Measurements from ENCODE around the gene HOXA11. TPM values are rescaled to one million over a fixed set of nuclear protein-coding genes. Genes with fewer than 3 reads are reported as not detected.

HOXA11 gene
- total and polyA plus RNA-seq, 5 donors: not detected

GRCh38 chr7:27205325-27206280, 20.6 kb upstream of the HOXA11 start:
- DNase-seq (no peak), ATAC-seq (no peak)
- WGBS: 7% methylated on average over 52 of the region's 52 CpGs
- Histone ChIP-seq H3K27ac (ENCODE audit: low read length) (no peak overlapping the region), H3K4me1 (ENCODE audit: control insufficient read depth, insufficient read depth, low read length) (peaks cover 2% of the 10 kb centered on the region), H3K4me3 (ENCODE audit: low read length) (no peak overlapping the region), H3K9me3 (ENCODE audit: control insufficient read depth, low read length) (no peaks in the 10 kb centered on the region), H3K27me3 (ENCODE audit: control insufficient read depth, insufficient read depth) (no peaks in the 10 kb centered on the region)
- intact Hi-C loops (cut with DNase I): loop anchor here in 2 of 4 donors (10.0 kb wide), 2 partner anchors 719 to 809 kb away; no protein-coding TSS in a partner anchor

GRCh38 chr7:27204851-27205322, 19.9 kb upstream of the HOXA11 start:
- no peak overlapping the region for H3K4me3 ChIP-seq (ENCODE audit: low read length)
- H3K27ac ChIP-seq (ENCODE audit: low read length): no peak overlapping the region
- ATAC-seq: no peak
- H3K27me3 ChIP-seq (ENCODE audit: control insufficient read depth, insufficient read depth): no peaks in the 10 kb centered on the region
- H3K9me3 ChIP-seq (ENCODE audit: control insufficient read depth, low read length): no peaks in the 10 kb centered on the region
- WGBS: 3% methylated on average over 41 of the region's 41 CpGs
- DNase-seq: peak in 1 of 3 donors; percentile 55
- peaks cover 2% of the 10 kb centered on the region for H3K4me1 ChIP-seq (ENCODE audit: control insufficient read depth, insufficient read depth, low read length)
- intact Hi-C loops (cut with DNase I): loop anchor here in 2 of 4 donors (10.0 kb wide), 2 partner anchors 720 to 810 kb away; no protein-coding TSS in a partner anchor

DNA sequence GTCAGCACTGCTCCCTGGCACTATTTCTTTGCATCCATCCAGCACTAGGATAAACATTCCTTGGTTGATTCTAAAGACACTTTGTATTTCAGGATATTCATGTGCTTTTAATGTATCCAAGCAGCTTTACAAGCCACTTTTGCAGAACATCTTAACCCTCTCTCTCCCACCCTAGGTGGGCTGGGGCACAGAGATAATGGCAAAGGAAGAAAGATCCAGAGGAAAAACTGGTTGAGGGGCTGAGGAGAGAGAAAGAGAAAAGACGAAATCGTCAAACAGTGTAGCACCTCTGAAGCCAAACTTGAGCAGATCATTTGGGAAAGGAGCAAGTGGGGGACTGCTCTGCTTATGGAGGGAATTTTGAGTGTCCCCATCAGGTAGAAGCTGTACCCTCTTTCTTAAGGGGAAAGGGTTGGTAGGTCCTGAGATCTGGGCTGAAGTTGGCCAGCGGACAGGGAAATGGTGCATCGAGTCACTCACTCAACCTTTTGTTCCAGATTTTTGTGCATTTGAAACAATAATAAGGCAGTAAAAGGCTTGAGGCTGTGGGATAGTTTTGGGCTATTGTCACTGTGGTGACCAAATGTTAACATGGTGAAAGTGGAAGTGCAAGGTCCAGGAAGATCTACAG, 19.0 kb upstream of the HOXA11 start:
- Histone ChIP-seq H3K4me1 (ENCODE audit: control insufficient read depth, insufficient read depth, low read length) (peaks cover 2% of the 10 kb centered on the region), H3K4me3 (ENCODE audit: low read length) (no peak overlapping the region), H3K9me3 (ENCODE audit: control insufficient read depth, low read length) (no peaks in the 10 kb centered on the region), H3K27ac (ENCODE audit: low read length) (no peak overlapping the region), H3K27me3 (ENCODE audit: control insufficient read depth, insufficient read depth) (no peaks in the 10 kb centered on the region)
- 24% methylated on average over 4 of the region's 4 CpGs for WGBS
- intact Hi-C loops (cut with DNase I): loop anchor here in 2 of 4 donors (10.0 kb wide), 2 partner anchors 721 to 811 kb away; no protein-coding TSS in a partner anchor
- DNase-seq (no peak), ATAC-seq (no peak)

GRCh38 chr7:27203365-27203953, 18.4 kb upstream of the HOXA11 start:
- H3K4me3 ChIP-seq (ENCODE audit: low read length): no peak overlapping the region
- H3K27me3 ChIP-seq (ENCODE audit: control insufficient read depth, insufficient read depth): no peaks in the 10 kb centered on the region
- intact Hi-C loops (cut with DNase I): loop anchor here in 2 of 4 donors (10.0 kb wide), 2 partner anchors 721 to 811 kb away; no protein-coding TSS in a partner anchor
- peaks cover 2% of the 10 kb centered on the region for H3K4me1 ChIP-seq (ENCODE audit: control insufficient read depth, insufficient read depth, low read length)
- no peak overlapping the region for H3K27ac ChIP-seq (ENCODE audit: low read length)
- H3K9me3 ChIP-seq (ENCODE audit: control insufficient read depth, low read length): no peaks in the 10 kb centered on the region
- DNase-seq: no peak
- no peak for ATAC-seq
- 21% methylated on average over 10 of the region's 10 CpGs for WGBS

GRCh38 chr7:27202862-27203134, 17.8 kb upstream of the HOXA11 start:
- no peaks in the 10 kb centered on the region for H3K27me3 ChIP-seq (ENCODE audit: control insufficient read depth, insufficient read depth)
- intact Hi-C loops (cut with DNase I): loop anchor here in 2 of 4 donors (10.0 kb wide), 2 partner anchors 722 to 812 kb away; no protein-coding TSS in a partner anchor
- no peaks in the 10 kb centered on the region for H3K9me3 ChIP-seq (ENCODE audit: control insufficient read depth, low read length)
- no peak overlapping the region for H3K27ac ChIP-seq (ENCODE audit: low read length)
- ATAC-seq (no peak), DNase-seq (no peak)
- peaks cover 2% of the 10 kb centered on the region for H3K4me1 ChIP-seq (ENCODE audit: control insufficient read depth, insufficient read depth, low read length)
- WGBS: 15% methylated on average over 3 of the region's 3 CpGs
- no peak overlapping the region for H3K4me3 ChIP-seq (ENCODE audit: low read length)

GRCh38 chr7:27202018-27202861, 17.2 kb upstream of the HOXA11 start:
- intact Hi-C loops (cut with DNase I): loop anchor here in 2 of 4 donors (10.0 kb wide), 2 partner anchors 723 to 813 kb away; no protein-coding TSS in a partner anchor
- Histone ChIP-seq H3K4me3 (ENCODE audit: low read length) (no peak overlapping the region), H3K27me3 (ENCODE audit: control insufficient read depth, insufficient read depth) (no peaks in the 10 kb centered on the region), H3K4me1 (ENCODE audit: control insufficient read depth, insufficient read depth, low read length) (peaks cover 2% of the 10 kb centered on the region), H3K27ac (ENCODE audit: low read length) (no peak overlapping the region), H3K9me3 (ENCODE audit: control insufficient read depth, low read length) (no peaks in the 10 kb centered on the region)
- ATAC-seq (no peak), DNase-seq (no peak)
- WGBS: 18% methylated on average over 30 of the region's 30 CpGs

- ATAC-seq (no peak), DNase-seq (no peak)
- WGBS: 28% methylated on average over 4 of the region's 4 CpGs
- Histone ChIP-seq H3K4me1 (ENCODE audit: control insufficient read depth, insufficient read depth, low read length) (peaks cover 2% of the 10 kb centered on the region), H3K27me3 (ENCODE audit: control insufficient read depth, insufficient read depth) (no peaks in the 10 kb centered on the region), H3K4me3 (ENCODE audit: low read length) (no peak overlapping the region), H3K27ac (ENCODE audit: low read length) (no peak overlapping the region), H3K9me3 (ENCODE audit: control insufficient read depth, low read length) (no peaks in the 10 kb centered on the region)
- intact Hi-C loops (cut with DNase I): loop anchor here in 2 of 4 donors (10.0 kb wide), 2 partner anchors 723 to 813 kb away; no protein-coding TSS in a partner anchor
Observed at GRCh38 chr7:27201580-27202017, 16.6 kb upstream of the HOXA11 start.

GRCh38 chr7:27200761-27201579, 15.9 kb upstream of the HOXA11 start:
- H3K27ac ChIP-seq (ENCODE audit: low read length): no peak overlapping the region

DNA sequence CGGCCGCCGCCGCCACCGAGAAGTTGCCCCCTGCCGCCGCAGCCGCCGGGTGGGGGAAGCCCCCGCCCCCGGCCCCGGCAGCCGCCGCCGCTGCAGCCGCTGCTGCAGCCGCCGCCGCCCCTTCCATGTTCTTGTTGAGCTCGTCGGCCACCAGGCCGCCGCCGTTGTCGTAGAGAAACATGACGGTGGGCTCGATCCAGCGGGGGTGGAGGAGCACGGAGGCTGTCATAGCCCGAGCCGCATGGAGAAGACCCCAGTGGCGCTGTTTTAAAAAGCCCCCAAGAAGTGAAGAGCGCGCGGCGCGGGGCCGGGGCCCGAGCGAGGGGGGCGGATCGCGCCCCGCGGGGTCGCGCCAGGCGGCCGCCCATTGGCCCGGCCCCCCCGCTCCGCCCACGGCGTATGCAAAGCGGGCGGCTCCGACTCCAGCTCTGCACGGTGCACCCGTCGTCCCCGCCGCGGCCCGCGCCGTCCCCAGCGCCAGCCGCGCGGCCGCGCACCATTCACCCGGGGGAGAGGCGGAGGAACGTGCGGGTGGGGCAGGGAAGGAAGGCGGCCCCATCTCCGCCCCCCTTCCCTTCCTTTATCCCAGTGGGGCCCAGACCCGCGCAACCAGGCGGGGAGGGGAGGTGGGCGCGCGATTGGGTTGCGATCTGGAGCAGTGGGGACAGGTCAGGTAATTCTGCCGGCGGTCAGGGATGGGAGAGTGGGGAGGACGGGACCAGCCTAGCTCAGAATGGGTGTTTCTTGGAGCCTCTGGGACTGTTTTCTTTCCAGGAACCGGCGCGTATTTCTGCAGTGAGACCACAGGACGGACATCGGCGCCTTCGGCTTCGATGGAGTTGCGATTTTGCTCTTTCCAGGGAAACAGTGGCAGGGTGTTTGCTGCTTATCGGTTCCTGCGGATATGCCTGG, 15.1 kb upstream of the HOXA11 start, which contains the start of gene HOXA13:
TSS of gene HOXA13 (minus strand) at position 243 of the 912 bp plus-strand sequence. CDS start at position 229, 14 bp downstream.
- H3K27ac ChIP-seq (ENCODE audit: low read length): no peak within 1 kb of the TSS
- no peaks in the 10 kb centered on the region for H3K27me3 ChIP-seq (ENCODE audit: control insufficient read depth, insufficient read depth)
- H3K9me3 ChIP-seq (ENCODE audit: control insufficient read depth, low read length): no peaks in the 10 kb centered on the region
- ATAC-seq (peak; percentile 56 to 57), DNase-seq (no peak)
- 2% methylated on average over 99 of the region's 99 CpGs for WGBS
- peaks cover 1% of the 10 kb centered on the region for H3K4me1 ChIP-seq (ENCODE audit: control insufficient read depth, insufficient read depth, low read length)
- H3K4me3 ChIP-seq (ENCODE audit: low read length): peak within 1 kb of the TSS; percentile 63
- intact Hi-C loops (cut with DNase I): loop anchor here in 3 of 4 donors (5.0 to 10.0 kb wide), 7 partner anchors 377 to 895 kb away; no protein-coding TSS in a partner anchor

More at GRCh38 chr7:27200761-27201579, 15.9 kb upstream of the HOXA11 start:
- no peak for ATAC-seq
- WGBS: 14% methylated on average over 14 of the region's 14 CpGs
- H3K9me3 ChIP-seq (ENCODE audit: control insufficient read depth, low read length): no peaks in the 10 kb centered on the region
- no peak for DNase-seq
- no peak overlapping the region for H3K4me3 ChIP-seq (ENCODE audit: low read length)
- intact Hi-C loops (cut with DNase I): loop anchor here in 2 of 4 donors (10.0 kb wide), 2 partner anchors 724 to 814 kb away; no protein-coding TSS in a partner anchor
- peaks cover 2% of the 10 kb centered on the region for H3K4me1 ChIP-seq (ENCODE audit: control insufficient read depth, insufficient read depth, low read length)
- H3K27me3 ChIP-seq (ENCODE audit: control insufficient read depth, insufficient read depth): no peaks in the 10 kb centered on the region
